Measurements from ENCODE around the gene DUSP22.
"Not testable (repeated sequence)": the region's sequence is repeated elsewhere in the genome, so short reads cannot be mapped to it uniquely, and the experiment has no call there.

Gene DUSP22, protein sequence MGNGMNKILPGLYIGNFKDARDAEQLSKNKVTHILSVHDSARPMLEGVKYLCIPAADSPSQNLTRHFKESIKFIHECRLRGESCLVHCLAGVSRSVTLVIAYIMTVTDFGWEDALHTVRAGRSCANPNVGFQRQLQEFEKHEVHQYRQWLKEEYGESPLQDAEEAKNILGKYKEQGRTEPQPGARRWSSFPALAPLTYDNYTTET

GRCh38 chr6:291697-292505 is at the start of gene DUSP22:
TSS of gene DUSP22 (plus strand) at chr6:292487. CDS start at chr6:292540, 53 bp downstream.
- DNase-seq (ENCODE audit: insufficient read length, low spot score) (peak; percentile 87), FAIRE-seq (no peak)

DNA sequence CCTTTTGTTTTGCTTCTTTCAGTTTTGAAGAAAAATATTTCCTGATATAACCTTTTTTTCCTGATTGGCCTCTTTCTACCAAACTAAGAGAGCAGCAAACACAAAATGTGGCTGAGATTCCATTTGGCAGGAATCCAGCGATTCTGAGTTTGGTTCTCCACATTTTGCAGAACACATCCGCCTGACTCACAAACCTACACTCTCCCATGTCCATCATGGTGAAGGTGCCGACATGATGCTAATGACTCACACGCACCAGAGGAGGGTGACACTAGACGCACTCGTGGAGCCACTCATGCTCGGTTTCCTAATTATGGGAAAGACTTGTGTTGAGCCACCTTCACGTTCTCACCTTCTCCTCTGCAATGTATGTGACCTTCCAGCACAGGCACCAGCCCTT is 45.9 kb upstream of the DUSP22 start:
- no peak for DNase-seq (ENCODE audit: insufficient read length, low spot score)
- FAIRE-seq, result no peak

GRCh38 chr6:247351-247750 is 44.9 kb upstream of the DUSP22 start:
- DNase-seq (ENCODE audit: insufficient read length, low spot score) (no peak), FAIRE-seq (peak; percentile 44)

DNA sequence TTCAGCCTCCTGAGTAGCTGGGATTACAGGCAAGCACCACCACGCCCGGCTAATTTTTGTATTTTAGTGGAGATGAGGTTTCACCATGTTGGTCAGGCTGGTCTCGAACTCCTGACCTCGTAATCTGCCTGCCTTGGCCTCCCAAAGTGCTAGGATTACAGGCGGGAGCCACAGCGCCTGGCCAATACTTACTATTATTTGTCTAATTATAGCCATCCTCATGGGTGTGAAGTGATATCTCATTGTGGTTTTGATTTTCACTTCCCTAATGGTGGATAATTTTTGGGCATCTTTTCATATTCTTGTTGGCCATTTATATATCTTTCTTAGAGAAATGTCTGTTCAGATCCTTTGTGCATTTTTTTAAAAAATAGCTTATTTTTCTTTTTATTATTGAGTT is 44.2 kb upstream of the DUSP22 start:
- not testable (repeated sequence) for DNase-seq (ENCODE audit: insufficient read length, low spot score); FAIRE-seq

- FAIRE-seq, result peak; percentile 80
- no peak for DNase-seq (ENCODE audit: insufficient read length, low spot score)
Measured at GRCh38 chr6:250676-251075, 41.6 kb upstream of the DUSP22 start.

- FAIRE-seq, result peak; percentile 97
Measured at GRCh38 chr6:251920-252319, 40.4 kb upstream of the DUSP22 start.

DNA sequence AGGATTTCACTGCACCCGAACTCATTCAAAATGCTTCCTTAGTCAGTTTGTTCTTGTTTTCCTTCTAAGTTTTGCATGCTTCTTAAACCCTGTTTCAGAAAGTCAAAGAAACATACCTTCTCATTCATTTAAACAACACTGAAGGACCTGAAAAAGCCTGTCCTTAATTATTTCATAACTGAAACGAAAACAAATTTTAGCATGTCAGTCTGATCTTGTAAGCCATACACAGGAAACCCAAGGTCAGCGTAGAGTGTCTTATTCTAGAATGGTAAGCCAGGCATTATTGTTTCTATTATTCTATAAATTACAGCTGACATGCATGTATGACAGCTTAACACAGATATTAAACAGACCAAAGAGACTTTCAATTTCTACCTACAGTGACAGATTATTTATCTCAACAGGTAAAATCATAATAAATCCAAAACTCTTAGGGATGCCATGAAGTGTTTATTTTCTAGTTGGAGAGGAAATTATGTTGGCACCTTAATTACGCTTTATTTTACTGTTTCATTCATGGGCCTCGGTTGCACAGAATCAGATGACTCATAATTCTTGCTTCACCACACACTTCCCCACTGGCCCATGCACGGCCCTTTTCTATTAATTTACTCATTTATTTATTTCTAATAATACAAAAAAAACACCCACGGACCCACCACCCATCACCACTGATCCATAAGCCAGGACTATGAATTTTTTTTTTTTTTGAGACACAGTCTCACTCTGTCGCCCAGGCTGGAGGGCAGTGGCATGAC is 39.3 kb upstream of the DUSP22 start:
- FAIRE-seq, result peak; percentile 96
- DNase-seq (ENCODE audit: insufficient read length, low spot score), result no peak

More at GRCh38 chr6:251920-252319, 40.4 kb upstream of the DUSP22 start:
- DNase-seq (ENCODE audit: insufficient read length, low spot score), result no peak

- no peak for DNase-seq (ENCODE audit: insufficient read length, low spot score)
- peak; percentile 63 for FAIRE-seq
Measured at GRCh38 chr6:254016-254415, 38.3 kb upstream of the DUSP22 start.

DNA sequence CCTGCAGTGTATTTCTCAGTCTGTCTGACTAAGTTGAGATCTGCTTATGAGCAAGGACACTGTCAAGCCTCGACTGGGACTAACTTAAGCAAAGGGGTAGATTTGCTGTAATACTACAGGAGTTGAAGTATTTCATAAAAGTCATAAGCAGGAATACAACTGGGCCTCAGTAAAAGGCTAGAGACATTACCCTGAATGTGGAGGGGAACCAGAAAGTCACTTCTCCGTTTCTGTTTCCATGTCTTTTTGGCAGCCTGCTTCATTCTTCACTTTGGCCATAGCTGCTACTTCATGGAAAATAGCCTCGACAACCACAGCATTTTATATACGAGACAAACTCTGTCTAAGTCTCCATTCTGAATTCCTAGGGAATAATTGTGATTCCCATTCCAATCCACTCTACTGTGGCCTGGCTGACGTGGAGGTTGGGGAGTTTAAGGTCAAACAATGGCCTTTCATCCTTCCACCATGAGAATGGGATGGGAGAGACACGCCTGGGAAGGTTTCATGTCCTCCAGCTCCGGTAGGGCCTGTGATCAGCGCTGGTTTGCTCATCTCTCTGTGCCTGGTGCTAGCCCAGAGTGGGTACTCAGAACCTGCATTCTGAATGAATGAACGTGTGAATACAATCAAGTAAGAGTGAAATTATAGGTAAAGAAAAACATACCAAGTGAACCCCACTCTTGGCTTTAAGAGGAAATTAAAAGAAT is 37.1 kb upstream of the DUSP22 start:
- DNase-seq (ENCODE audit: insufficient read length, low spot score) (no peak), FAIRE-seq (peak; percentile 57)

GRCh38 chr6:255751-256083 is 36.6 kb upstream of the DUSP22 start:
- FAIRE-seq (no peak), DNase-seq (ENCODE audit: insufficient read length, low spot score) (no peak)

DNA sequence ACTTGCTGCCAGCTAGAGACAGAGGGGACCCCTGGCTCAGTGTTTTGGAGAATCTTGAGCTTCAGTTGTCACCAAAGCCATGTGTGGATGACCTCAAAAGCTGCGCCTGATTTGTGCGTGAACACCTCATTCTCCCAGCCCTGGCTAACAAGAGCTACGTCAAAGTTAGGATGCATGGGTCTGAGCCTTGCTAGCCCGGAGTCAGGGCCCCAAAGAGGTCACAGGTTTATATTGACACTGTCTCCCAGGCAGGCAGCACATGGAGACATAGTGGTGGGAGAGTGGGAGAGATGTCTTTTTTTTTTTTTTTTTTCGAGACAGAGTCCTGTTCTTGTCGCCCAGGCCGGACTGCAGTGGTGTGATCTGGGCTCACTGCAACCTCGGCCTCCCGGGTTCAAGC is 36.1 kb upstream of the DUSP22 start:
- DNase-seq (ENCODE audit: insufficient read length, low spot score) (no peak), FAIRE-seq (no peak)

DNA sequence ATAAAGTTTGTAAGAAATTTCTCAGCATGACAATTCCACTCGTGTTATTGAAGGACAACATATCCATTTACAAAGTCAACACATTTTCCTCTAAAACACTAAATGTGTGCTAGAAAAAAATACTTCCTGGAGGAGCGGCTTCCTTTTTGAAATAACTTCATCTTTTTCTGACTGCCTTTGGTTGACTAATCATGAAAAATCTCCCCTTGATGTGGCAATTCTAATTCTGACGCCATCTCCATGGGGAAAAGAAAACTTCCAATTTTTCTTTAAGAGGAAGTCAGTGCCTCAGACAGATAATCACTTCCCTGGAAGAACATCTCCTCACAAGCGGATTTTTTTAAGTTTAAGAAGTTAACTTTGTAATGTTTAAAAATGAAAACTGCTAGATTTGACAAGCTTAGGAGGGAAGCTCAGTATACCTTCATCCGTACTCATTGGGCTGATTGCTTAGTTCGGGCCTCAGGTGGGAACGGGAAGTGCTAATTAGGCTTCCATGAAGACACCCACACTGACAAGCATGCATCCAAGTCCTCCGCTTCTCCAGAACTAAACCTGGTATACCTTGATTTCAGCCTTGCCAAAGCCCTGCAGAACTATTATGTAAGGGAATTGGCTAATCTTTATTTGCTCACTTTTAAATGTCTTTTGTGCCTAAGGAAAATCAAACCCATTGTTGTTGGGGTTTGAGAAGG is 35.1 kb upstream of the DUSP22 start:
- no peak for DNase-seq (ENCODE audit: insufficient read length, low spot score)
- no peak for FAIRE-seq

- no peak for DNase-seq (ENCODE audit: insufficient read length, low spot score)
- peak; percentile 94 for FAIRE-seq
Measured at GRCh38 chr6:257774-258173, 34.5 kb upstream of the DUSP22 start.

DNA sequence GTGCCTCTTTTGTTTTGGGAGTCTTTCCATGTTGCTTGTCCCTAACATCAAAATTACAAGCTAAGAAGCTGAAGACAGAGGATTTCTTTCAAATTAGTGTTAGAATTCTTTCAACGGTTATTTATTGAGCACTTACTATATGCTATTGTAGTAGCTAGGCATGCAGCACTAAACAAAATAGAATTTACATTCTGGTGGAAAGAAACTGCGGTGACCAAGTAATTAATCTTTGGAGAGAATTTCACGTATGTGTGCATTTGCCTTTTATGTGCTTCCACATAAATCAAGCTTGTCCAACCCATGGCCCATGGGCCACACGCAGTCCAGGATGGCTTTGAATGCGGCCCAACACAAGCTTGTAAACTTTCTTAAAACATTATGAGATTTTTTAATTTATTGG is 33.0 kb upstream of the DUSP22 start:
- FAIRE-seq (no peak), DNase-seq (ENCODE audit: insufficient read length, low spot score) (no peak)

DNA sequence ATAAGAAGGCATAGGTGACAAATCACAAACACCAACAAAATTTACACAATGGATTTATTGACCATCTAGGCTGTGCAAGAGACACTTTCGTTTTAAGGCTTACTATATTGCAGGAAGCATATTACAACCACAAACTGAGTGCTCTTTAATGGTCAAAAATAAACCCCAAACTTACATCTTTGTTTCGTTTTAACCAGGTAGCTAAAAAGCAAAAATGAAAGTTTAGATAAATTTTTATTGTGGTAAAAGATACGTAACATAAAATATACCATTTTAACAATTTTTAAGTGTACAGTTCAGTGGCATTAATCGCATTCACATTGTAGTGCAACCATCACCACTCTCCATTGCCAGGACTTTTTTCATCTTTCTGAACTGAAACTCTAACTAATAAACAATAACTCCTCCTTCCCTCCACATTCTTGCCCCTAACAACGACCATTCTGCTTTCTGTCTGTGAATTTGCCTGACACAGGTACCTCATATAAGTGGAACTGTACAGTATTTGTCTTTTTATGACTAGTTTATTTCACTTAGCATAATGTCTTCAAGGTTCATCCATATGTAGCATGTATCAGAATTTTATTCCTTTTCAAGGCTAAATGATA is 32.3 kb upstream of the DUSP22 start:
- peak; percentile 100 for FAIRE-seq
- peak; percentile 61 for DNase-seq (ENCODE audit: insufficient read length, low spot score)

GRCh38 chr6:264626-265025 is 27.7 kb upstream of the DUSP22 start:
- no peak for DNase-seq (ENCODE audit: insufficient read length, low spot score)
- FAIRE-seq, result peak; percentile 89

DNA sequence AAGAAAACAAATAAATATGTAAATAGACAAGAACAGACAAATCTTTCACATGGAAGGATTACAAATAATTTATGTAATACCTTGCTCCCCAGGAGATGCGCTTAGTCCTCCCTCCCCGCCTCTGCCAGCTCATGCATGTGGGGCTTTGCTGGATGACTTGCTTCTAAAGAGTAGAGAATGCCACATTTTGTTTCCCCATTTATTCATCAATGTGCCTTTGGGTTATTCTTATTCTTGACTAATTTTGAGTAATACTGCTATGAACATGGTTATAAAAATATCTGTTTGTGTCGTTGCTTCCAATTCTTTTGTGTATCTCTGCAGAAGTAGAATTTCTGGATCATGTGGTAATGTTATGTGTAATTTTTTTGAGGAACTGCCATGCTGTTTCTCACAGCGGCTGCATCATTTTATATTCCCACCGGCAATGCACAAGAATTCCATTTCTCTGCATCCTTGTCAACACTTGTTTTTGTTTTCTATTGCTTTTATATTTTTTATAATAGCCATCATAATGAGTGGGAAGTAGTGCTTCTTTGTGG is 23.8 kb upstream of the DUSP22 start:
- FAIRE-seq (peak; percentile 80), DNase-seq (ENCODE audit: insufficient read length, low spot score) (no peak)

GRCh38 chr6:273551-274058 is 18.7 kb upstream of the DUSP22 start:
- DNase-seq (ENCODE audit: insufficient read length, low spot score) (no peak), FAIRE-seq (peak; percentile 83)

GRCh38 chr6:277746-278145 is 14.5 kb upstream of the DUSP22 start:
- FAIRE-seq, result no peak
- DNase-seq (ENCODE audit: insufficient read length, low spot score), result no peak

- FAIRE-seq (no peak), DNase-seq (ENCODE audit: insufficient read length, low spot score) (no peak)
Measured at GRCh38 chr6:278494-278893, 13.8 kb upstream of the DUSP22 start.

Measured in GM19239 (cell line).